Ammon's horn (tissue), 1 donor: ENCODE results near the gene CUEDC1.

Source experiments
- DNase-seq: peaks from one replicate; pipeline ENCODE4 v3.0.0-alpha.2; 2016; ENCODE audit warnings: low spot score

Gene CUEDC1

GRCh38 chr17:57957886-57958285, 2.7 kb upstream of the CUEDC1 start:
- no peak for DNase-seq

- DNase-seq: no peak
Observed at GRCh38 chr17:57957120-57957850, 2.1 kb upstream of the CUEDC1 start.

GRCh38 chr17:57956291-57957119, 1.3 kb upstream of the CUEDC1 start:
- DNase-seq: no peak

GRCh38 chr17:57954397-57955182, 622 bp downstream of the CUEDC1 start:
- peak; percentile 75 for DNase-seq

GRCh38 chr17:57953705-57954396, 1.4 kb downstream of the CUEDC1 start:
- DNase-seq: no peak

- DNase-seq: no peak
Observed at GRCh38 chr17:57953219-57953618, 2.0 kb downstream of the CUEDC1 start.

- no peak for DNase-seq
Observed at GRCh38 chr17:57949649-57950048, 5.6 kb downstream of the CUEDC1 start.

GRCh38 chr17:57948555-57949420, 6.4 kb downstream of the CUEDC1 start:
- peak; percentile 60 for DNase-seq

- DNase-seq: no peak
Observed at GRCh38 chr17:57948169-57948554, 7.0 kb downstream of the CUEDC1 start.

GRCh38 chr17:57947369-57947768, 7.8 kb downstream of the CUEDC1 start:
- DNase-seq: no peak

- DNase-seq: peak; percentile 67
Observed at GRCh38 chr17:57946798-57947358, 8.3 kb downstream of the CUEDC1 start.

GRCh38 chr17:57945996-57946797, 9.0 kb downstream of the CUEDC1 start:
- no peak for DNase-seq

- DNase-seq: no peak
Observed at GRCh38 chr17:57944908-57945307, 10.3 kb downstream of the CUEDC1 start.

- no peak for DNase-seq
Observed at GRCh38 chr17:57943645-57944044, 11.6 kb downstream of the CUEDC1 start.

- no peak for DNase-seq
Observed at GRCh38 chr17:57943140-57943539, 12.1 kb downstream of the CUEDC1 start.

GRCh38 chr17:57941384-57942370, 13.5 kb downstream of the CUEDC1 start:
- no peak for DNase-seq

- DNase-seq: no peak
Observed at GRCh38 chr17:57940653-57941329, 14.4 kb downstream of the CUEDC1 start.

- no peak for DNase-seq
Observed at GRCh38 chr17:57940231-57940630, 15.0 kb downstream of the CUEDC1 start.
